ENCODE results near the gene RFNG. TPM values are rescaled to one million over a fixed set of nuclear protein-coding genes. Genes with fewer than 3 reads are reported as not detected.

RFNG gene
- polyA plus RNA-seq, 1 donor (not counting 4 experiments of a cell fraction or from before 2014, with no cell fraction given): 10.2 TPM

- no peaks in the 10 kb centered on the region for H3K9me3 ChIP-seq (ENCODE audit: control insufficient read depth, low read depth, low read length)
- peak overlapping the region; percentile 81 for H3K9ac ChIP-seq (ENCODE audit: control insufficient read depth, extremely low read depth, insufficient read depth, low read length)
- peaks cover 24 to 27% of the 10 kb centered on the region in 2 experiments for H3K36me3 ChIP-seq (ENCODE audit: control insufficient read depth in 2 of 2, extremely low read depth in 1 of 2, insufficient read depth in 2 of 2, low read length in 2 of 2)
- DNase-seq (ENCODE audit: low read depth, low spot score) (no peak), FAIRE-seq (no peak)
- H3K9me1 ChIP-seq (ENCODE audit: control insufficient read depth, extremely low read depth, insufficient read depth, low read length): no peaks in the 10 kb centered on the region
- H3K27me3 ChIP-seq (ENCODE audit: control insufficient read depth, extremely low read depth, insufficient read depth, low read length): no peaks in the 10 kb centered on the region
- TF ChIP-seq, protein P1, sequence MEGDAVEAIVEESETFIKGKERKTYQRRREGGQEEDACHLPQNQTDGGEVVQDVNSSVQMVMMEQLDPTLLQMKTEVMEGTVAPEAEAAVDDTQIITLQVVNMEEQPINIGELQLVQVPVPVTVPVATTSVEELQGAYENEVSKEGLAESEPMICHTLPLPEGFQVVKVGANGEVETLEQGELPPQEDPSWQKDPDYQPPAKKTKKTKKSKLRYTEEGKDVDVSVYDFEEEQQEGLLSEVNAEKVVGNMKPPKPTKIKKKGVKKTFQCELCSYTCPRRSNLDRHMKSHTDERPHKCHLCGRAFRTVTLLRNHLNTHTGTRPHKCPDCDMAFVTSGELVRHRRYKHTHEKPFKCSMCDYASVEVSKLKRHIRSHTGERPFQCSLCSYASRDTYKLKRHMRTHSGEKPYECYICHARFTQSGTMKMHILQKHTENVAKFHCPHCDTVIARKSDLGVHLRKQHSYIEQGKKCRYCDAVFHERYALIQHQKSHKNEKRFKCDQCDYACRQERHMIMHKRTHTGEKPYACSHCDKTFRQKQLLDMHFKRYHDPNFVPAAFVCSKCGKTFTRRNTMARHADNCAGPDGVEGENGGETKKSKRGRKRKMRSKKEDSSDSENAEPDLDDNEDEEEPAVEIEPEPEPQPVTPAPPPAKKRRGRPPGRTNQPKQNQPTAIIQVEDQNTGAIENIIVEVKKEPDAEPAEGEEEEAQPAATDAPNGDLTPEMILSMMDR (optimal IDR thresholded peaks at IDR 0.05 in 1 of 3, IDR thresholded peaks at IDR 0.05 in 1 of 3, conservative IDR thresholded peaks at IDR 0.05 in 1 of 3; ENCODE audit: extremely low read depth in 1 of 3, insufficient read depth in 2 of 3, low read length in 3 of 3): no peak
- TF ChIP-seq EZH2 (IDR thresholded peaks at IDR 0.05; ENCODE audit: low read length): no peak
- H4K20me1 ChIP-seq (ENCODE audit: control insufficient read depth, extremely low read depth, insufficient read depth, low read length): peaks cover 34% of the 10 kb centered on the region
- peak overlapping the region; percentile 76 to 85 (median 83) for H3K4me3 ChIP-seq (ENCODE audit: control insufficient read depth in 2 of 3, extremely low read depth in 1 of 3, insufficient read depth in 2 of 3, low read depth in 1 of 3, low read length in 3 of 3)
- peak overlapping the region; percentile 93 for H3K4me2 ChIP-seq (ENCODE audit: control insufficient read depth, extremely low read depth, insufficient read depth, low read depth, low read length)
- no peak overlapping the region for H2AFZ ChIP-seq (ENCODE audit: control insufficient read depth, low read length)
- dilution Hi-C loops (cut with MboI; ENCODE audit: extremely low pct_ligation_motif_present, low sequenced_read_pairs): no loop called here
- peaks cover 29% of the 10 kb centered on the region for H3K4me1 ChIP-seq (ENCODE audit: control insufficient read depth, extremely low read depth, insufficient read depth, low read length)
- H3K79me2 ChIP-seq (ENCODE audit: control insufficient read depth, insufficient read depth, low read length): peaks cover 55% of the 10 kb centered on the region
- no peak overlapping the region for H3K27ac ChIP-seq (ENCODE audit: control insufficient read depth, insufficient read depth, low read length)
Measured at GRCh38 chr17:82095777-82096708, 44.4 kb upstream of the RFNG start.

DNA sequence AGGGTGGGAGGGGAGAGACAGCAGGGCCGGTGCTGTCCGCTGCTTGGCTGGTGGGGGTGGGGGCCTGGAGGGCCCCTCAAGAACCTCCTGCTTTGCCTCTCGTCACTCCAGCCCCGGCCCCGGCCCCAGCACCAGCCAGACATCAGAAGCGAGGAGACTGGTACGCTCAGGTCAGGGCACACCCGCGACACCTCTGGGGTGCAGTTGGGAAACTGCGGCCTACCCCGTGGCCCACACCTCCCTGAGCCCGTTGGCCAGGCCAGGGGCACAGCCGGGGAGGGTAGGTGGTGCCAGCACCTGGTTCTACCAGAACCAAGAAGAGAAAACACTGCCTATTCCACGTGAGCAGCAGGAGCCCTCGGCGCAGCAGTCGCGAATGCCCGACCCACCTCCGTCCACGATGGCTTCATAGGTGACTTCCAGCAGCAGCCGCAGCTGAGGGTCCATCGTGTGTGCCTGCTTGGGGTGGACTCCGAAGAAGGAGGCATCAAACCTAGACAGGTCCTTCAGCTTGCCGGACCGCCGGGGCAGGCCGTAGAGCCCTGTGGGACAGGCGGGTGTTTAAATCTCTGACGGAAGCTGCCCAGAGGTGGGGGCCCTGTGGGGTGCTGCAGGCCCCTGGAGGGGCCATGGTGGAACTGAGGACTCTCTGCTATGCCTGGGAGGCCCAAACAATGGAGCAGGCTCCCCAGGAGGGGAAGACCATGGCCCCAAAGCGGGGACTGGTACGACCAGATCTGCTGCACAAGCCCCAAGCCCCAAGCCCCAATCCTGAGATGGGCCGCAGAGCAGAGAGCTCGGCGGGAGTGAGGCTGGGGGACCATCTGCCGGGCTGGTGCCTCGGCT is 43.5 kb upstream of the RFNG start:
- H3K9me3 ChIP-seq (ENCODE audit: control insufficient read depth, low read depth, low read length): no peaks in the 10 kb centered on the region
- no peak for TF ChIP-seq EZH2 (IDR thresholded peaks at IDR 0.05; ENCODE audit: low read length)
- TF ChIP-seq, protein P1 (optimal IDR thresholded peaks at IDR 0.05 in 1 of 3, IDR thresholded peaks at IDR 0.05 in 1 of 3, conservative IDR thresholded peaks at IDR 0.05 in 1 of 3; ENCODE audit: extremely low read depth in 1 of 3, insufficient read depth in 2 of 3, low read length in 3 of 3): no peak
- H3K4me1 ChIP-seq (ENCODE audit: control insufficient read depth, extremely low read depth, insufficient read depth, low read length): peaks cover 26% of the 10 kb centered on the region
- dilution Hi-C loops (cut with MboI; ENCODE audit: extremely low pct_ligation_motif_present, low sequenced_read_pairs): no loop called here
- H3K79me2 ChIP-seq (ENCODE audit: control insufficient read depth, insufficient read depth, low read length): peaks cover 62% of the 10 kb centered on the region
- peak overlapping the region in 1 of 3 experiments; percentile 76 for H3K4me3 ChIP-seq (ENCODE audit: control insufficient read depth in 2 of 3, extremely low read depth in 1 of 3, insufficient read depth in 2 of 3, low read depth in 1 of 3, low read length in 3 of 3)
- no peak overlapping the region for H2AFZ ChIP-seq (ENCODE audit: control insufficient read depth, low read length)
- no peaks in the 10 kb centered on the region for H3K27me3 ChIP-seq (ENCODE audit: control insufficient read depth, extremely low read depth, insufficient read depth, low read length)
- H4K20me1 ChIP-seq (ENCODE audit: control insufficient read depth, extremely low read depth, insufficient read depth, low read length): peaks cover 35% of the 10 kb centered on the region
- DNase-seq (ENCODE audit: low read depth, low spot score): no peak
- H3K9ac ChIP-seq (ENCODE audit: control insufficient read depth, extremely low read depth, insufficient read depth, low read length): no peak overlapping the region
- peaks cover 29% of the 10 kb centered on the region in 2 experiments for H3K36me3 ChIP-seq (ENCODE audit: control insufficient read depth in 2 of 2, extremely low read depth in 1 of 2, insufficient read depth in 2 of 2, low read length in 2 of 2)
- no peaks in the 10 kb centered on the region for H3K9me1 ChIP-seq (ENCODE audit: control insufficient read depth, extremely low read depth, insufficient read depth, low read length)
- H3K27ac ChIP-seq (ENCODE audit: control insufficient read depth, insufficient read depth, low read length): no peak overlapping the region
- FAIRE-seq: no peak
- no peak overlapping the region for H3K4me2 ChIP-seq (ENCODE audit: control insufficient read depth, extremely low read depth, insufficient read depth, low read depth, low read length)

All from keratinocyte (primary cell).